HEK293 (cell line): Measurements from ENCODE around the gene TTC32.

ENCODE experiments used
- CTCF ChIA-PET: fragments of 350-600 bp; formaldehyde crosslinking; extraction: SDS; loops from one replicate; lab custom pipeline; 2021; ENCODE audit warnings: antibody characterized with exemption; lab: Yijun Ruan, JAX
- POLR2A ChIA-PET: fragments of 300-600 bp; formaldehyde crosslinking; extraction: SDS; loops from one replicate; lab custom pipeline; 2020; ENCODE audit warnings: antibody characterized with exemption, inconsistent platforms; lab: Yijun Ruan, JAX
- H3K27ac ChIP-seq: fragments of 200-500 bp; sonication (Bioruptor generic); 2 replicates; pipeline ENCODE4 v1.5.1; 2014; ENCODE audit warnings: low read depth, low read length, control low read depth, inconsistent platforms; ENCODE audit errors: extremely low read depth
- H3K36me3 ChIP-seq, 2 experiments: fragments of 200-500 bp in 1 of 2; sonication (Bioruptor generic) in 1 of 2; 1 replicate in 1 of 2; 2 replicates in 1 of 2; pipeline ENCODE4 v1.5.1; 2014 to 2017; ENCODE audit warnings: inconsistent platforms in 2 of 2, low read length in 2 of 2; ENCODE audit not compliant: control insufficient read depth in 2 of 2, insufficient read depth in 1 of 2
- H3K4me1 ChIP-seq: fragments of 200-500 bp; sonication (Bioruptor generic); 2 replicates; pipeline ENCODE4 v1.5.1; 2014; ENCODE audit warnings: mild to moderate bottlenecking, low read length, inconsistent platforms; ENCODE audit not compliant: control insufficient read depth, insufficient read depth
- H3K4me3 ChIP-seq: 2 replicates; pipeline ENCODE4 v1.5.1; 2011; ENCODE audit warnings: low read depth, mild to moderate bottlenecking, control low read depth, low read length, moderate library complexity
- H3K9me3 ChIP-seq: fragments of 200-500 bp; sonication (Bioruptor generic); 2 replicates; pipeline ENCODE4 v1.5.1; 2014; ENCODE audit warnings: low read depth, low read length, inconsistent platforms; ENCODE audit not compliant: control insufficient read depth, insufficient read depth
- GFI1B ChIP-seq: fragments of 450-650 bp; formaldehyde crosslinking; IDR thresholded peaks from 2 replicates; pipeline ENCODE4 v1.5.1; 2016; ENCODE audit warnings: missing biosample characterization, missing genetic modification characterization
- GLI4 ChIP-seq: fragments of 450-650 bp; formaldehyde crosslinking; IDR thresholded peaks from 2 replicates; pipeline ENCODE4 v1.5.1; 2016; ENCODE audit warnings: missing biosample characterization, missing genetic modification characterization
- HOXA7 ChIP-seq: sonication (generic); formaldehyde crosslinking; IDR thresholded peaks from 2 replicates; pipeline ENCODE4 v1.8.1; 2022; ENCODE audit warnings: missing genetic modification reagents, borderline replicate concordance
- MEIS1 ChIP-seq: sonication (generic); formaldehyde crosslinking; IDR thresholded peaks from 2 replicates; pipeline ENCODE4 v1.8.1; 2022; ENCODE audit warnings: missing genetic modification reagents, mild to moderate bottlenecking, borderline replicate concordance
- PRDM2 ChIP-seq: fragments of 450-650 bp; formaldehyde crosslinking; IDR thresholded peaks from 2 replicates; pipeline ENCODE4 v1.5.1; 2016; ENCODE audit warnings: missing biosample characterization, missing genetic modification characterization, borderline replicate concordance
- ZBTB20 ChIP-seq: fragments of 450-650 bp; formaldehyde crosslinking; IDR thresholded peaks from 2 replicates; pipeline ENCODE4 v1.5.1; 2016; ENCODE audit warnings: missing biosample characterization, missing genetic modification characterization
- ZBTB48 ChIP-seq: fragments of 450-650 bp; formaldehyde crosslinking; IDR thresholded peaks from 2 replicates; pipeline ENCODE4 v1.5.1; 2016; ENCODE audit warnings: missing biosample characterization, missing genetic modification characterization
- ZBTB8A ChIP-seq: fragments of 450-650 bp; formaldehyde crosslinking; IDR thresholded peaks from 2 replicates; pipeline ENCODE4 v1.5.1; 2016; ENCODE audit warnings: missing biosample characterization, missing genetic modification characterization
- ZEB2 ChIP-seq: fragments of 450-650 bp; formaldehyde crosslinking; IDR thresholded peaks from 2 replicates; pipeline ENCODE4 v1.5.1; 2016; ENCODE audit warnings: missing biosample characterization, missing genetic modification characterization
- ZIC2 ChIP-seq: fragments of 450-650 bp; formaldehyde crosslinking; IDR thresholded peaks from 2 replicates; pipeline ENCODE4 v1.5.1; 2016; ENCODE audit warnings: missing biosample characterization, missing genetic modification characterization
- ZNF544 ChIP-seq: fragments of 450-650 bp; formaldehyde crosslinking; IDR thresholded peaks from 2 replicates; pipeline ENCODE4 v1.5.0; 2017; ENCODE audit warnings: missing biosample characterization, missing genetic modification characterization
- ZNF626 ChIP-seq: fragments of 450-650 bp; sonication (Bioruptor Pico); formaldehyde crosslinking; IDR thresholded peaks from 2 replicates; pipeline ENCODE4 v1.5.1; 2018; ENCODE audit warnings: missing biosample characterization, missing genetic modification characterization, inconsistent platforms
- ZNF654 ChIP-seq: fragments of 450-650 bp; formaldehyde crosslinking; IDR thresholded peaks from 2 replicates; pipeline ENCODE4 v1.5.1; 2016; ENCODE audit warnings: low read depth, missing biosample characterization, missing genetic modification characterization
- ZNF660 ChIP-seq: fragments of 450-650 bp; IDR thresholded peaks from 2 replicates; pipeline ENCODE4 v1.5.1; 2018; ENCODE audit warnings: missing biosample characterization, mild to moderate bottlenecking, missing genetic modification characterization
- ZNF777 ChIP-seq: fragments of 450-650 bp; formaldehyde crosslinking; IDR thresholded peaks from 2 replicates; pipeline ENCODE4 v1.5.1; 2017; ENCODE audit warnings: missing biosample characterization, missing genetic modification characterization, borderline replicate concordance
- TF ChIP-seq, protein P1 (sequence below): fragments of 450-650 bp; formaldehyde crosslinking; IDR thresholded peaks from 2 replicates; pipeline ENCODE4 v1.5.1; 2016; ENCODE audit warnings: missing biosample characterization, missing genetic modification characterization
- TF ChIP-seq, protein P2 (sequence below): fragments of 450-650 bp; IDR thresholded peaks from 2 replicates; pipeline ENCODE4 v1.5.1; 2018; ENCODE audit warnings: missing biosample characterization, missing genetic modification characterization

TTC32 gene

DNA sequence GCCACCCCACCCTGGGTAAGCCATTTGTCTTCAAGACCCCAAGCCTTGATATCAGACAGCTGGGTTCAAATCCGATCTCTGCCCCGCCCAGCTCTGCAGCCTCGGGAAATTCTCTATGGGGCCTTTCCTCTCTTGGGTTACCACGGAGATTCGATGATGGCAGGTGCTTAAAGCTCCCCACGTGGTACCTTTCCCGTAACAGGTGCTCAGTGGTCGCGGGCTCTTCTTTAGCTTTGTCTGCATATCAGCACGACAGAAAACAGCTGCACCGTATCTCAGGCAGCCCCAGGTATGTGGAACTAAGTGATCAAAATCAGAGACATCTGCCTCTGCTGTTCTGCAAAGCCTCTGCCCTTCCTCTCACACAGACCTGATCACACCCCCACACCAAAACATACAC lies 37.4 kb downstream of the TTC32 start:
- no peak for TF ChIP-seq ZBTB48
- no peak for TF ChIP-seq GFI1B (tag by site-specific recombination)
- TF ChIP-seq ZBTB20 (tag by site-specific recombination): no peak
- no peak for TF ChIP-seq HOXA7 (CRISPR knock-in tag)
- TF ChIP-seq, protein P1, sequence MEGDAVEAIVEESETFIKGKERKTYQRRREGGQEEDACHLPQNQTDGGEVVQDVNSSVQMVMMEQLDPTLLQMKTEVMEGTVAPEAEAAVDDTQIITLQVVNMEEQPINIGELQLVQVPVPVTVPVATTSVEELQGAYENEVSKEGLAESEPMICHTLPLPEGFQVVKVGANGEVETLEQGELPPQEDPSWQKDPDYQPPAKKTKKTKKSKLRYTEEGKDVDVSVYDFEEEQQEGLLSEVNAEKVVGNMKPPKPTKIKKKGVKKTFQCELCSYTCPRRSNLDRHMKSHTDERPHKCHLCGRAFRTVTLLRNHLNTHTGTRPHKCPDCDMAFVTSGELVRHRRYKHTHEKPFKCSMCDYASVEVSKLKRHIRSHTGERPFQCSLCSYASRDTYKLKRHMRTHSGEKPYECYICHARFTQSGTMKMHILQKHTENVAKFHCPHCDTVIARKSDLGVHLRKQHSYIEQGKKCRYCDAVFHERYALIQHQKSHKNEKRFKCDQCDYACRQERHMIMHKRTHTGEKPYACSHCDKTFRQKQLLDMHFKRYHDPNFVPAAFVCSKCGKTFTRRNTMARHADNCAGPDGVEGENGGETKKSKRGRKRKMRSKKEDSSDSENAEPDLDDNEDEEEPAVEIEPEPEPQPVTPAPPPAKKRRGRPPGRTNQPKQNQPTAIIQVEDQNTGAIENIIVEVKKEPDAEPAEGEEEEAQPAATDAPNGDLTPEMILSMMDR (tag by site-specific recombination): no peak
- TF ChIP-seq MEIS1 (CRISPR knock-in tag): no peak
- TF ChIP-seq ZNF544 (tag by site-specific recombination): no peak
- no peak for TF ChIP-seq ZEB2 (tag by site-specific recombination)
- TF ChIP-seq, protein P2, sequence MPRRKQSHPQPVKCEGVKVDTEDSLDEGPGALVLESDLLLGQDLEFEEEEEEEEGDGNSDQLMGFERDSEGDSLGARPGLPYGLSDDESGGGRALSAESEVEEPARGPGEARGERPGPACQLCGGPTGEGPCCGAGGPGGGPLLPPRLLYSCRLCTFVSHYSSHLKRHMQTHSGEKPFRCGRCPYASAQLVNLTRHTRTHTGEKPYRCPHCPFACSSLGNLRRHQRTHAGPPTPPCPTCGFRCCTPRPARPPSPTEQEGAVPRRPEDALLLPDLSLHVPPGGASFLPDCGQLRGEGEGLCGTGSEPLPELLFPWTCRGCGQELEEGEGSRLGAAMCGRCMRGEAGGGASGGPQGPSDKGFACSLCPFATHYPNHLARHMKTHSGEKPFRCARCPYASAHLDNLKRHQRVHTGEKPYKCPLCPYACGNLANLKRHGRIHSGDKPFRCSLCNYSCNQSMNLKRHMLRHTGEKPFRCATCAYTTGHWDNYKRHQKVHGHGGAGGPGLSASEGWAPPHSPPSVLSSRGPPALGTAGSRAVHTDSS (tag by site-specific recombination): no peak
- no peak for TF ChIP-seq ZNF660 (tag by site-specific recombination)
- TF ChIP-seq PRDM2 (tag by site-specific recombination): no peak
- no peak for TF ChIP-seq ZNF654 (tag by site-specific recombination)
- no peak for TF ChIP-seq ZIC2 (tag by site-specific recombination)
- no peak for TF ChIP-seq GLI4
- no peak for TF ChIP-seq ZBTB8A (tag by site-specific recombination)
- TF ChIP-seq ZNF777: no peak
- no peak for TF ChIP-seq ZNF626
- H3K4me3 ChIP-seq: no peak overlapping the region

More for the DNA sequence above, 37.4 kb downstream of the TTC32 start:
- ChIA-PET CTCF (interaction anchor here (0.5 to 3.2 kb wide), 16 partner anchors 8 to 1478 kb away, joined by 3 to 13 read pairs (median 4); no protein-coding TSS in a partner anchor), POLR2A (no interaction called here)
- H3K27ac ChIP-seq: no peak overlapping the region
- no peaks in the 10 kb centered on the region for H3K9me3 ChIP-seq
- no peaks in the 10 kb centered on the region for H3K36me3 ChIP-seq
- H3K4me1 ChIP-seq: no peaks in the 10 kb centered on the region
